IMR-90 (cell line): Measurements from ENCODE around the gene NCOR1. TPM values are rescaled to one million over a fixed set of nuclear protein-coding genes. Genes with fewer than 3 reads are reported as not detected.

Source experiments
- ATAC-seq: fragments of 200-7000 bp; cut with Tn5 transposase; 2 replicates; pipeline ENCODE4 v1.9.1; 2020; ENCODE audit warnings: low read depth, mild to moderate bottlenecking, moderate library complexity
- BruUV-seq: library from RNA; stranded (reverse); fragments of 400-500 nt; replicated peaks from 2 replicates; lab custom pipeline; 2021; lab: Mats Ljungman, UMichigan
- CTCF ChIA-PET: fragments of 300-600 bp; formaldehyde crosslinking; extraction: SDS; loops from one replicate; lab custom pipeline; 2021; ENCODE audit warnings: antibody characterized with exemption; lab: Yijun Ruan, JAX
- POLR2A ChIA-PET: fragments of 300-600 bp; sonication (Branson Sonifier 250); formaldehyde crosslinking; loops from one replicate; lab custom pipeline; 2022; ENCODE audit warnings: antibody characterized with exemption; ENCODE audit not compliant: unreplicated experiment; lab: Charles Lee
- DNase-seq: peaks from one replicate; pipeline ENCODE4 v3.0.0; 2013
- H2AFZ ChIP-seq: replicated peaks from 2 replicates; pipeline ENCODE3; 2013; ENCODE audit warnings: low read length, mild to moderate bottlenecking; ENCODE audit not compliant: poor library complexity
- H2AK5ac ChIP-seq: 2 replicates; pipeline ENCODE4 v1.6.1; 2013; ENCODE audit warnings: low read depth, low read length, inconsistent platforms
- H2AK9ac ChIP-seq: replicated peaks from 2 replicates; pipeline ENCODE3; 2013; ENCODE audit warnings: mild to moderate bottlenecking, low read depth, low read length, moderate library complexity; ENCODE audit not compliant: poor library complexity
- H2BK120ac ChIP-seq: 2 replicates; pipeline ENCODE4 v1.6.1; 2013; ENCODE audit warnings: low read depth, low read length, inconsistent platforms
- H2BK15ac ChIP-seq: 3 replicates; pipeline ENCODE4 v1.6.1; 2013; ENCODE audit warnings: low read depth, low read length, inconsistent platforms
- H2BK20ac ChIP-seq: 2 replicates; pipeline ENCODE4 v1.6.1; 2013; ENCODE audit warnings: low read depth, mild to moderate bottlenecking, inconsistent platforms, low read length, moderate library complexity
- H2BK5ac ChIP-seq: 2 replicates; pipeline ENCODE4 v1.6.1; 2013; ENCODE audit warnings: mild to moderate bottlenecking, low read depth, low read length, inconsistent platforms; ENCODE audit not compliant: poor library complexity, severe bottlenecking
- H3K14ac ChIP-seq: replicated peaks from 2 replicates; pipeline ENCODE4 v1.6.1; 2013; ENCODE audit warnings: low read depth, low read length, inconsistent platforms
- H3K18ac ChIP-seq: 2 replicates; pipeline ENCODE4 v1.6.1; 2013; ENCODE audit warnings: low read depth, low read length, control low read depth
- H3K23ac ChIP-seq: 2 replicates; pipeline ENCODE4 v1.6.1; 2013; ENCODE audit warnings: low read depth, low read length, inconsistent platforms
- H3K27ac ChIP-seq: 2 replicates; pipeline ENCODE4 v1.5.1; 2013; ENCODE audit warnings: mild to moderate bottlenecking, control low read depth, low read length; ENCODE audit not compliant: insufficient read depth
- H3K27me3 ChIP-seq: 2 replicates; pipeline ENCODE4 v1.6.1; 2013; ENCODE audit warnings: low read length; ENCODE audit not compliant: control insufficient read depth, insufficient read depth
- H3K36me3 ChIP-seq: 2 replicates; pipeline ENCODE4 v1.6.1; 2013; ENCODE audit warnings: low read length, mixed read lengths; ENCODE audit not compliant: control insufficient read depth, insufficient read depth
- H3K4ac ChIP-seq: 2 replicates; pipeline ENCODE4 v1.6.1; 2013; ENCODE audit warnings: low read depth, low read length, inconsistent platforms
- H3K4me1 ChIP-seq: 2 replicates; pipeline ENCODE4 v1.6.1; 2013; ENCODE audit warnings: low read length, mixed read lengths; ENCODE audit not compliant: control insufficient read depth, insufficient read depth
- H3K4me2 ChIP-seq: 2 replicates; pipeline ENCODE4 v1.6.1; 2013; ENCODE audit warnings: low read depth, mild to moderate bottlenecking, control low read depth, low read length, moderate library complexity
- H3K4me3 ChIP-seq: 2 replicates; pipeline ENCODE4 v1.5.1; 2013; ENCODE audit warnings: low read depth, mild to moderate bottlenecking, control low read depth, low read length, moderate library complexity; ENCODE audit not compliant: insufficient read depth
- H3K56ac ChIP-seq: 2 replicates; pipeline ENCODE4 v1.6.1; 2013; ENCODE audit warnings: low read length, inconsistent platforms; ENCODE audit not compliant: insufficient read depth; ENCODE audit errors: extremely low read depth
- H3K79me1 ChIP-seq, 2 experiments: 2 replicates each; pipeline ENCODE4 v1.6.1; 2013; ENCODE audit warnings: low read length in 2 of 2, inconsistent platforms in 1 of 2, low read depth in 1 of 2
- H3K9ac ChIP-seq: 2 replicates; pipeline ENCODE4 v1.6.1; 2013; ENCODE audit warnings: low read depth, low read length, control low read depth
- H3K9me1 ChIP-seq: 2 replicates; pipeline ENCODE4 v1.6.1; 2013; ENCODE audit warnings: low read length, inconsistent platforms; ENCODE audit not compliant: insufficient read depth
- H3K9me3 ChIP-seq: 2 replicates; pipeline ENCODE4 v1.6.1; 2013; ENCODE audit warnings: low read length; ENCODE audit not compliant: control insufficient read depth, insufficient read depth
- H4K20me1 ChIP-seq: 2 replicates; pipeline ENCODE4 v1.6.1; 2013; ENCODE audit warnings: low read length, inconsistent platforms; ENCODE audit not compliant: insufficient read depth
- H4K5ac ChIP-seq: 2 replicates; pipeline ENCODE4 v1.6.1; 2013; ENCODE audit warnings: mild to moderate bottlenecking, low read depth, low read length, control low read depth
- H4K8ac ChIP-seq, 2 experiments: 2 replicates each; pipeline ENCODE4 v1.6.1; 2013; ENCODE audit warnings: low read depth in 2 of 2, low read length in 2 of 2, control low read depth in 1 of 2, inconsistent platforms in 1 of 2
- H4K91ac ChIP-seq: 2 replicates; pipeline ENCODE4 v1.6.1; 2013; ENCODE audit warnings: low read depth, low read length, inconsistent platforms; ENCODE audit not compliant: insufficient read depth
- BHLHE40 ChIP-seq: fragments of 150-350 bp; IDR thresholded peaks from 2 replicates; pipeline ENCODE4 v1.6.1; 2016; ENCODE audit warnings: mild to moderate bottlenecking, low read depth, low read length
- CEBPB ChIP-seq: IDR thresholded peaks from 2 replicates; pipeline ENCODE4 v1.6.1; 2012; ENCODE audit warnings: low read depth, low read length, improper control_type of control experiment
- CHD1 ChIP-seq: IDR thresholded peaks from 2 replicates; pipeline ENCODE4 v1.6.1; 2012; ENCODE audit warnings: low read depth, low read length, improper control_type of control experiment
- CTCF ChIP-seq: conservative IDR thresholded peaks from 2 replicates; pipeline ENCODE4 v1.5.1; 2012; ENCODE audit warnings: mild to moderate bottlenecking, low read depth, low read length, improper control_type of control experiment
- ELK1 ChIP-seq: fragments of 150-350 bp; IDR thresholded peaks from 2 replicates; pipeline ENCODE4 v1.6.1; 2016; ENCODE audit warnings: low read depth, mild to moderate bottlenecking, low read length, moderate library complexity, borderline replicate concordance
- FOS ChIP-seq: fragments of 150-350 bp; IDR thresholded peaks from 2 replicates; pipeline ENCODE4 v1.6.1; 2016; ENCODE audit warnings: low read depth, low read length
- MAFK ChIP-seq: IDR thresholded peaks from 2 replicates; pipeline ENCODE4 v1.6.1; 2012; ENCODE audit warnings: low read depth, low read length, improper control_type of control experiment
- MAZ ChIP-seq: IDR thresholded peaks from 2 replicates; pipeline ENCODE4 v1.6.1; 2012; ENCODE audit warnings: low read depth, mild to moderate bottlenecking, low read length, improper control_type of control experiment, moderate library complexity, borderline replicate concordance
- MXI1 ChIP-seq: IDR thresholded peaks from 2 replicates; pipeline ENCODE4 v1.6.1; 2012; ENCODE audit warnings: low read depth, mild to moderate bottlenecking, low read length, moderate library complexity, borderline replicate concordance
- NFE2L2 ChIP-seq: fragments of 150-350 bp; IDR thresholded peaks from 2 replicates; pipeline ENCODE4 v1.6.1; 2016; ENCODE audit warnings: low read depth, mild to moderate bottlenecking, low read length
- POLR2A ChIP-seq: IDR thresholded peaks from 2 replicates; pipeline ENCODE4 v1.6.1; 2012; ENCODE audit warnings: mild to moderate bottlenecking, low read depth, low read length
- RAD21 ChIP-seq: IDR thresholded peaks from 2 replicates; pipeline ENCODE4 v1.6.1; 2012; ENCODE audit warnings: low read length, improper control_type of control experiment
- RCOR1 ChIP-seq: IDR thresholded peaks from 2 replicates; pipeline ENCODE4 v1.6.1; 2012; ENCODE audit warnings: mild to moderate bottlenecking, low read length, improper control_type of control experiment; ENCODE audit not compliant: insufficient replicate concordance
- RFX5 ChIP-seq: IDR thresholded peaks from 2 replicates; pipeline ENCODE4 v1.8.0; 2012; ENCODE audit warnings: low read depth, mild to moderate bottlenecking, low read length, moderate library complexity
- SMC3 ChIP-seq: fragments of 150-350 bp; IDR thresholded peaks from 2 replicates; pipeline ENCODE4 v1.6.1; 2016; ENCODE audit warnings: low read depth, mild to moderate bottlenecking, antibody characterized with exemption, low read length, moderate library complexity
- USF2 ChIP-seq: fragments of 150-350 bp; IDR thresholded peaks from 2 replicates; pipeline ENCODE4 v1.6.1; 2017; ENCODE audit warnings: mild to moderate bottlenecking, antibody characterized with exemption, low read length, low read depth
- WGBS, 2 experiments: methylation state at CpG; one replicate each; pipeline versions ENCODE4 v1.1.5 to v1.1.7; 2013; ENCODE audit warnings: missing lambda C conversion rate in 2 of 2; ENCODE audit not compliant: insufficient read length in 1 of 2; ENCODE audit errors: extremely low coverage in 2 of 2; 5-methylcytosine and 5-hydroxymethylcytosine counted together
- dilution Hi-C: fragments of 300-500 bp; cut with HindIII; formaldehyde crosslinking; loops from one replicate; pipeline ENCODE4 v1.14.3; 2018; ENCODE audit warnings: low sequenced_read_pairs; ENCODE audit not compliant: unreplicated experiment
- in situ Hi-C: fragments of 300-500 bp; cut with MboI; formaldehyde crosslinking; loops from 3 replicates; pipeline ENCODE4 v1.14.3; 2019; ENCODE audit warnings: low sequenced_read_pairs, inconsistent platforms, mixed read lengths
- intact Hi-C: fragments of 100-400 bp; cut with micrococcal nuclease; formaldehyde crosslinking; loops from 2 replicates; pipeline ENCODE4 v1.10.0; 2022
- polyA plus RNA-seq, 3 experiments: library from polyadenylated mRNA; depleted of rRNA; stranded (reverse); fragments of >200 nt; gene quantifications; 2 replicates each; pipeline ENCODE4 v1.2.3, GENCODE V29; 2012; ENCODE audit warnings: low replicate concordance in 1 of 3
- total RNA-seq: library from RNA; depleted of rRNA; stranded (reverse); fragments of >200 nt; gene quantifications from 2 replicates; pipeline ENCODE4 v1.2.3, GENCODE V29; 2012

The NCOR1 gene
- total and polyA plus RNA-seq, 2 of the 4 experiments (the other 2 are of a cell fraction): 54.5 to 80.3 TPM

GRCh38 chr17:16108386-16108785 is 106.9 kb downstream of the NCOR1 start:
- Histone ChIP-seq H2BK15ac (no peak overlapping the region), H3K27ac (no peak overlapping the region), H4K5ac (no peak overlapping the region), H3K4me2 (no peak overlapping the region), H3K18ac (no peak overlapping the region), H4K8ac (no peak overlapping the region), H4K20me1 (no peaks in the 10 kb centered on the region; the same call in 1 of the 2 replicates), H2BK20ac (no peak overlapping the region), H3K56ac (no peak overlapping the region), H2BK5ac (no peak overlapping the region), H3K4me1 (0 out of 2 replicates have a peak, but pooled peaks cover 2% of the 10 kb centered on the region), H3K9me1 (peaks cover 8% of the 10 kb centered on the region; the same call in 1 of the 2 replicates), H3K79me1 (peaks cover 24 to 59% of the 10 kb centered on the region in 2 experiments), H3K4me3 (no peak overlapping the region), H2BK120ac (no peak overlapping the region), H3K27me3 (no peaks in the 10 kb centered on the region), H3K14ac (no peak overlapping the region), H3K36me3 (peaks cover 17% of the 10 kb centered on the region), H4K91ac (no peak overlapping the region), H3K4ac (no peak overlapping the region), H2AK5ac (no peak overlapping the region), H3K23ac (no peak overlapping the region), H3K9me3 (no peaks in the 10 kb centered on the region), H2AFZ (no peak overlapping the region), H3K9ac (no peak overlapping the region), H2AK9ac (no peak overlapping the region)
- TF ChIP-seq NFE2L2 (no peak), RFX5 (no peak), MXI1 (no peak), POLR2A (no peak), CEBPB (no peak), RCOR1 (no peak), MAFK (no peak), ELK1 (no peak), CTCF (no peak), BHLHE40 (no peak), MAZ (no peak), SMC3 (no peak), CHD1 (no peak), FOS (no peak), RAD21 (no peak), USF2 (no peak)
- in situ Hi-C loops (no loop called here), intact Hi-C loops (no loop called here), dilution Hi-C loops (no loop called here)
- POLR2A ChIA-PET: no interaction called here
- no peak for DNase-seq
- CTCF ChIA-PET: no interaction called here
- BruUV-seq: no TSS peak
- WGBS, 2 experiments: no CpG with 5 or more reads among the region's 1 CpG
- no peak for ATAC-seq
